Lower leg skin (tissue), 3 donors: ENCODE data around the gene FAM131C.

ENCODE experiments used
- POLR2A ChIP-seq, 2 donors: fragments of 450-650 bp; IDR thresholded peaks; one replicate each; pipeline ENCODE4 v1.6.1; 2016 to 2017; ENCODE audit warnings: antibody characterized with exemption in 2 of 2, mild to moderate bottlenecking in 1 of 2, moderate library complexity in 1 of 2
- TF ChIP-seq, protein P1 (sequence below), 3 donors: fragments of 450-650 bp; IDR thresholded peaks; one replicate each; pipeline ENCODE4 v1.5.1; 2016; ENCODE audit warnings: antibody characterized with exemption in 3 of 3, mild to moderate bottlenecking in 3 of 3, moderate library complexity in 2 of 3

DNA sequence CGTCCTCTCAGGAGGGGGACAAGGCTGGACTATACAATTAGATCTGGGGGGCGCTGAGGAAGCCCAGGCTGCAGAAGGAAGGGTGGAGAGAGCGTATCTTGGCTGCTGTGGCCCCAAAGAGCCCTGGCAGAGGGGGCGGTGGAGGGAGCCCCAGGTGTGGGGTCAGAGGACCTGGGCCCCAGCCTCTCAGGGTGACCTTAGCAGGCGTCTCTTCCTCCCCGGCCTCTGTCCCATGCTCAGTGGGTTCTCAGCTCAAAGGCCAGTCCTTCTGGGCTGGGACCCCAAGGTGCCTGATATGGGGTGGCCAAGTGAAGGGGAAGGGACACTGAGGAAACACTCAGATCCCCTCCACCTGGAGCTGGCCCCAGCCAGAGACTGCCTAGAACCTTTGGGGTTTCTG is 1.8 kb downstream of the FAM131C start:
- TF ChIP-seq, protein P1, sequence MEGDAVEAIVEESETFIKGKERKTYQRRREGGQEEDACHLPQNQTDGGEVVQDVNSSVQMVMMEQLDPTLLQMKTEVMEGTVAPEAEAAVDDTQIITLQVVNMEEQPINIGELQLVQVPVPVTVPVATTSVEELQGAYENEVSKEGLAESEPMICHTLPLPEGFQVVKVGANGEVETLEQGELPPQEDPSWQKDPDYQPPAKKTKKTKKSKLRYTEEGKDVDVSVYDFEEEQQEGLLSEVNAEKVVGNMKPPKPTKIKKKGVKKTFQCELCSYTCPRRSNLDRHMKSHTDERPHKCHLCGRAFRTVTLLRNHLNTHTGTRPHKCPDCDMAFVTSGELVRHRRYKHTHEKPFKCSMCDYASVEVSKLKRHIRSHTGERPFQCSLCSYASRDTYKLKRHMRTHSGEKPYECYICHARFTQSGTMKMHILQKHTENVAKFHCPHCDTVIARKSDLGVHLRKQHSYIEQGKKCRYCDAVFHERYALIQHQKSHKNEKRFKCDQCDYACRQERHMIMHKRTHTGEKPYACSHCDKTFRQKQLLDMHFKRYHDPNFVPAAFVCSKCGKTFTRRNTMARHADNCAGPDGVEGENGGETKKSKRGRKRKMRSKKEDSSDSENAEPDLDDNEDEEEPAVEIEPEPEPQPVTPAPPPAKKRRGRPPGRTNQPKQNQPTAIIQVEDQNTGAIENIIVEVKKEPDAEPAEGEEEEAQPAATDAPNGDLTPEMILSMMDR (IDR thresholded peaks at IDR 0.05): no peak
- no peak for TF ChIP-seq POLR2A (IDR thresholded peaks at IDR 0.05)
